SH-SY5Y (cell line): ENCODE results near the gene PACS1.

ENCODE experiments used
- GATA2 ChIP-seq: IDR thresholded peaks from 2 replicates; pipeline ENCODE4 v1.6.1; 2011; ENCODE audit warnings: mild to moderate bottlenecking, low read depth, low read length
- GATA3 ChIP-seq: IDR thresholded peaks from 2 replicates; pipeline ENCODE4 v1.6.1; 2011; ENCODE audit warnings: low read depth, mild to moderate bottlenecking, low read length, moderate library complexity

DNA sequence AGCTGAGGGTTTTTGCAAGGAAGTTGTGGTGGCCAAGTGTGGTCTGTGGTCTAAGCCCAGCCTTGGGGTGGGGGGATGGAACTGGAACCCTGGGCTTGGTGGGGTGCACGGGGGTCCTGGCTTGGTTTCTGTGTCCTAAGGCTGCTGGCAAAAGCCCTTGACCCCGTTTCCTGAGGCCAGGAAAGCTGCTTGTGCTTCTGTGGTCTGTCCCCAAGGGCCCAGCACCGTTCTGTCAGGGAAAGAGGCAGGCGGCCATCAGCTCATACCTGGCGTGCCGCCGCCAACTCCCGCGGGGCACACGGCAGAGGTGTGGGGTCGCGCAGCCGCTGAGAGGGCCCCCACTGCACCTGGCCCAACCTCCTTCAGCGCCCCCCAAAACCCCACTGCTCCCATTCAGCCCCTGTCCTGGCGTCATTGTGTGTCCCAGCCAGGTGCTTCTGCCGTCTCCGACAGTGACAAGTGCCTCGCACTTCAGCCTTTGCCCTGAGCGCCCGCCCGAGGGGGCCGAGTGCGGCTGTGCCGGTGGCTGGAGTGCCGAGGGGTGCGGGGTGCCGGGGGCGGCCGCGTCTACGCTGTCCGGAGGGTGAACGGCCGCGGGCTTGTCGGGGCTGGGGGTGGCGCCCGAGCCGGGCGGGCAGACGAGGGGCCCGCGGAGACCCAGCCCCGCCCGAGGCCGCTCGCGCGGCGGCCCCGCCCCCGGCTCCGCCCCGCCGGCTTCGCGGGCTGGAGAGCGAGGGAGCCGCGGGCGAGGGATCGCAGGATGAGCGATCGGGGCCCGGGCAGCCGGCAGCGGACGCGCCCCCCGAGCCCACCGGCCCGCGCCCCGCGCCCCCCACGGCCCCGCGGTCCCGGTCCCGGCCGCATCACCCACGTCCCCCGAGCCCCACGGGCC is 207.6 kb downstream of the PACS1 start, which contains the start of gene CNIH2:
- TF ChIP-seq GATA2 (no peak), GATA3 (no peak)
